Hepatocyte (in vitro differentiated cells): Measurements from ENCODE around the gene TMEM245. TPM values are rescaled to one million over a fixed set of nuclear protein-coding genes. Genes with fewer than 3 reads are reported as not detected.

Experiments
- DNase-seq: peaks from one replicate; pipeline ENCODE4 v3.0.0-alpha.2; 2016; ENCODE audit warnings: low spot score
- H2AFZ ChIP-seq: fragments of 200-600 bp; sonication (generic); 2 replicates; pipeline ENCODE4 v1.6.0; 2016; ENCODE audit warnings: antibody characterized with exemption, mild to moderate bottlenecking
- H3K27ac ChIP-seq: fragments of 200-600 bp; sonication (generic); 2 replicates; pipeline ENCODE4 v1.5.1; 2016; ENCODE audit warnings: mild to moderate bottlenecking
- H3K27me3 ChIP-seq: fragments of 200-600 bp; sonication (generic); 2 replicates; pipeline ENCODE4 v1.6.1; 2016
- H3K36me3 ChIP-seq: fragments of 200-600 bp; sonication (generic); replicated peaks from 2 replicates; pipeline ENCODE4 v1.5.1; 2016; ENCODE audit warnings: low read depth; ENCODE audit not compliant: insufficient read depth
- H3K4me1 ChIP-seq: fragments of 200-600 bp; sonication (generic); 2 replicates; pipeline ENCODE4 v1.5.1; 2016; ENCODE audit warnings: mild to moderate bottlenecking, moderate library complexity; ENCODE audit not compliant: insufficient read depth
- H3K4me2 ChIP-seq: fragments of 200-600 bp; sonication (generic); 2 replicates; pipeline ENCODE4 v1.6.0; 2016
- H3K4me3 ChIP-seq: fragments of 200-600 bp; sonication (generic); 2 replicates; pipeline ENCODE4 v1.5.1; 2016; ENCODE audit warnings: mild to moderate bottlenecking
- H3K79me2 ChIP-seq: fragments of 200-600 bp; sonication (generic); 2 replicates; pipeline ENCODE4 v1.6.0; 2017; ENCODE audit warnings: mild to moderate bottlenecking
- H3K9me2 ChIP-seq: fragments of 200-600 bp; sonication (generic); replicated peaks from 2 replicates; pipeline ENCODE4 v1.6.0; 2017; ENCODE audit warnings: mild to moderate bottlenecking; ENCODE audit not compliant: insufficient read depth
- H3K9me3 ChIP-seq: fragments of 200-600 bp; sonication (generic); 2 replicates; pipeline ENCODE4 v1.5.1; 2016; ENCODE audit warnings: low read depth, mild to moderate bottlenecking
- H4K20me1 ChIP-seq: fragments of 200-600 bp; sonication (generic); 2 replicates; pipeline ENCODE4 v1.6.0; 2016; ENCODE audit warnings: mild to moderate bottlenecking; ENCODE audit not compliant: insufficient read depth, poor library complexity, severe bottlenecking
- CTCF ChIP-seq: fragments of 200-600 bp; sonication (generic); IDR thresholded peaks from 2 replicates; pipeline ENCODE4 v1.5.1; 2016; ENCODE audit warnings: antibody characterized with exemption, mild to moderate bottlenecking; ENCODE audit not compliant: poor library complexity
- EZH2 ChIP-seq: fragments of 200-600 bp; sonication (generic); IDR thresholded peaks from 2 replicates; pipeline ENCODE4 v1.6.1; 2016; ENCODE audit warnings: antibody characterized with exemption, mild to moderate bottlenecking, borderline replicate concordance
- EZH2phosphoT487 ChIP-seq: fragments of 200-600 bp; sonication (generic); IDR thresholded peaks from one replicate; pipeline ENCODE4 v1.6.1; 2018; ENCODE audit warnings: antibody characterized with exemption, mild to moderate bottlenecking, low read depth, moderate library complexity; ENCODE audit not compliant: unreplicated experiment, severe bottlenecking
- WGBS: methylation state at CpG from one replicate; pipeline ENCODE4 v1.1.6; 2016; ENCODE audit warnings: low lambda C conversion rate; ENCODE audit errors: missing lambda C conversion rate; 5-methylcytosine and 5-hydroxymethylcytosine counted together
- polyA plus RNA-seq: library from polyadenylated mRNA; unstranded; fragments of >200 nt; fragmentation: Nextera tagmentation; extraction: Ambion mirVana; gene quantifications from 2 replicates; pipeline ENCODE4 v1.2.1, GENCODE V29; 2016
- total RNA-seq: library from RNA; depleted of rRNA; stranded (reverse); fragments of >200 nt; gene quantifications from 2 replicates; pipeline ENCODE4 v1.2.3, GENCODE V29; 2014

TMEM245 gene
- total and polyA plus RNA-seq, 2 experiments from 2014 or later = 63.5 to 122 TPM

- no peak overlapping the region for H3K4me2 ChIP-seq
- no peaks in the 10 kb centered on the region for H3K9me2 ChIP-seq
- no peak overlapping the region for H3K27ac ChIP-seq
- no peaks in the 10 kb centered on the region for H3K9me3 ChIP-seq
- H3K79me2 ChIP-seq = peaks cover 3% of the 10 kb centered on the region
- H4K20me1 ChIP-seq = peaks cover 6% of the 10 kb centered on the region
- H2AFZ ChIP-seq = no peak overlapping the region
- 97% methylated on average over 3 of the region's 3 CpGs for WGBS
- TF ChIP-seq EZH2 (no peak), EZH2phosphoT487 (no peak), CTCF (no peak)
- no peak for DNase-seq
- H3K4me3 ChIP-seq = no peak overlapping the region
- H3K36me3 ChIP-seq = no peaks in the 10 kb centered on the region
- H3K4me1 ChIP-seq = no peaks in the 10 kb centered on the region
- no peaks in the 10 kb centered on the region for H3K27me3 ChIP-seq
Measured at GRCh38 chr9:109020113-109020512, 99.6 kb downstream of the TMEM245 start.

GRCh38 chr9:109019420-109019819 is 100.3 kb downstream of the TMEM245 start:
- Histone ChIP-seq H3K27me3 (no peaks in the 10 kb centered on the region), H3K4me3 (no peak overlapping the region), H3K27ac (no peak overlapping the region), H3K9me2 (no peaks in the 10 kb centered on the region), H3K4me1 (no peaks in the 10 kb centered on the region), H3K36me3 (no peaks in the 10 kb centered on the region), H3K9me3 (no peaks in the 10 kb centered on the region), H2AFZ (no peak overlapping the region), H3K4me2 (no peak overlapping the region), H3K79me2 (peaks cover 3% of the 10 kb centered on the region), H4K20me1 (peaks cover 6% of the 10 kb centered on the region)
- DNase-seq = no peak
- 92% methylated on average over 3 of the region's 3 CpGs for WGBS
- no peak for TF ChIP-seq CTCF
- TF ChIP-seq EZH2phosphoT487 = no peak
- no peak for TF ChIP-seq EZH2

GRCh38 chr9:109017493-109017892 is 102.3 kb downstream of the TMEM245 start:
- H3K27ac ChIP-seq = no peak overlapping the region
- no peaks in the 10 kb centered on the region for H3K9me2 ChIP-seq
- peaks cover 6% of the 10 kb centered on the region for H4K20me1 ChIP-seq
- DNase-seq = no peak
- no peak overlapping the region for H3K4me2 ChIP-seq
- H3K36me3 ChIP-seq = no peaks in the 10 kb centered on the region
- no peak overlapping the region for H2AFZ ChIP-seq
- no peak overlapping the region for H3K4me3 ChIP-seq
- WGBS = 95% methylated on average over 6 of the region's 6 CpGs
- TF ChIP-seq EZH2phosphoT487 = no peak
- TF ChIP-seq CTCF = no peak
- TF ChIP-seq EZH2 = no peak
- H3K4me1 ChIP-seq = peaks cover 6% of the 10 kb centered on the region
- H3K9me3 ChIP-seq = no peaks in the 10 kb centered on the region
- H3K27me3 ChIP-seq = no peaks in the 10 kb centered on the region
- peaks cover 3% of the 10 kb centered on the region for H3K79me2 ChIP-seq

- DNase-seq = no peak
Measured at GRCh38 chr9:109017061-109017460, 102.7 kb downstream of the TMEM245 start.

More at GRCh38 chr9:109017061-109017460, 102.7 kb downstream of the TMEM245 start:
- TF ChIP-seq EZH2 (no peak), CTCF (no peak), EZH2phosphoT487 (no peak)
- no peaks in the 10 kb centered on the region for H3K27me3 ChIP-seq
- no peaks in the 10 kb centered on the region for H3K9me3 ChIP-seq
- peaks cover 2% of the 10 kb centered on the region for H3K79me2 ChIP-seq
- no peaks in the 10 kb centered on the region for H3K36me3 ChIP-seq
- H4K20me1 ChIP-seq = peaks cover 5% of the 10 kb centered on the region
- H3K27ac ChIP-seq = no peak overlapping the region
- H3K4me2 ChIP-seq = no peak overlapping the region
- peaks cover 6% of the 10 kb centered on the region for H3K4me1 ChIP-seq
- H2AFZ ChIP-seq = no peak overlapping the region
- H3K9me2 ChIP-seq = no peaks in the 10 kb centered on the region
- H3K4me3 ChIP-seq = no peak overlapping the region
